HCT116 (cell line): ENCODE measurements around the gene A1CF. TPM values are rescaled to one million over a fixed set of nuclear protein-coding genes. Genes with fewer than 3 reads are reported as not detected.

Experiments used
- ATAC-seq: fragments of 200-7000 bp; cut with Tn5 transposase; 2 replicates; pipeline ENCODE4 v1.9.1; 2020; ENCODE audit warnings: mild to moderate bottlenecking, moderate library complexity
- BruUV-seq: library from RNA; stranded (reverse); fragments of 400-500 nt; replicated peaks from 2 replicates; lab custom pipeline; 2021; lab: Mats Ljungman, UMichigan
- CTCF ChIA-PET: fragments of 300-600 bp; sonication (Branson Sonifier 250); formaldehyde crosslinking; loops from one replicate; lab custom pipeline; 2021; ENCODE audit warnings: antibody characterized with exemption; lab: Charles Lee
- POLR2A ChIA-PET: fragments of 300-600, 350-600 bp; sonication (Branson Sonifier 250); formaldehyde crosslinking; loops from one replicate; lab custom pipeline; 2021; ENCODE audit warnings: antibody characterized with exemption; lab: Charles Lee
- RAD21 ChIA-PET, 2 experiments: fragments of 300-600 bp; sonication (Branson Sonifier 250); formaldehyde crosslinking; loops; one replicate each; lab custom pipeline; 2023; ENCODE audit warnings: low total read pairs in 2 of 2; ENCODE audit not compliant: uncharacterized antibody in 2 of 2, unreplicated experiment in 2 of 2, low non-redundant PET in 1 of 2; lab: Charles Lee
- DNase-seq: peaks from one replicate; pipeline ENCODE4 v3.0.0-alpha.2; 2010; ENCODE audit warnings: low read depth, low spot score
- H2AFZ ChIP-seq: fragments of 200-600 bp; shearing (Covaris generic), sonication (generic); 2 replicates; pipeline ENCODE4 v1.6.1; 2017; ENCODE audit warnings: low read depth, mixed run types, mixed read lengths, antibody characterized with exemption, low read length; ENCODE audit not compliant: poor library complexity, severe bottlenecking
- H3K27ac ChIP-seq: 2 replicates; pipeline ENCODE4 v1.5.1; 2012; ENCODE audit warnings: low read depth, low read length
- H3K27me3 ChIP-seq: fragments of 200-600 bp; sonication (generic); 2 replicates; pipeline ENCODE4 v1.6.1; 2016; ENCODE audit warnings: mixed run types, low read length, mixed read lengths; ENCODE audit not compliant: insufficient read depth
- H3K36me3 ChIP-seq, 2 experiments: fragments of 200-500 bp in 1 of 2; fragments of 200-600 bp in 1 of 2; sonication (Bioruptor generic) in 1 of 2; sonication (generic) in 1 of 2; 2 replicates each; pipeline versions ENCODE4 v1.5.1 to v1.6.1; 2014 to 2016; ENCODE audit warnings: low read length in 2 of 2, inconsistent platforms in 1 of 2, mixed read lengths in 1 of 2, mixed run types in 1 of 2; ENCODE audit not compliant: insufficient read depth in 2 of 2, control insufficient read depth in 1 of 2
- H3K4me1 ChIP-seq, 2 experiments: fragments of 200-600 bp in 1 of 2; sonication (generic) in 1 of 2; 2 replicates each; pipeline versions ENCODE4 v1.5.1 to v1.6.1; 2012 to 2017; ENCODE audit warnings: low read length in 2 of 2, inconsistent platforms in 1 of 2, mild to moderate bottlenecking in 1 of 2, mixed read lengths in 1 of 2, mixed run types in 1 of 2, moderate library complexity in 1 of 2; ENCODE audit not compliant: insufficient read depth in 2 of 2, control insufficient read depth in 1 of 2
- H3K4me2 ChIP-seq: fragments of 200-600 bp; sonication (generic); 2 replicates; pipeline ENCODE4 v1.6.1; 2017; ENCODE audit warnings: mixed run types, low read length, mixed read lengths
- H3K4me3 ChIP-seq, 2 experiments: fragments of 200-600 bp in 1 of 2; sonication (generic) in 1 of 2; replicated peaks in 1 of 2; 2 replicates each; pipeline ENCODE4 v1.5.1; 2011 to 2016; ENCODE audit warnings: low read length in 2 of 2, control low read depth in 1 of 2, low read depth in 1 of 2, mild to moderate bottlenecking in 1 of 2, mixed read lengths in 1 of 2, mixed run types in 1 of 2
- H3K79me2 ChIP-seq: fragments of 200-600 bp; sonication (generic); 2 replicates; pipeline ENCODE4 v1.6.1; 2017; ENCODE audit warnings: mild to moderate bottlenecking, mixed run types, low read length, moderate library complexity, mixed read lengths; ENCODE audit not compliant: insufficient read depth
- H3K9ac ChIP-seq: fragments of 200-600 bp; sonication (generic); 2 replicates; pipeline ENCODE4 v1.6.1; 2016; ENCODE audit warnings: low read length, mixed read lengths
- H3K9me2 ChIP-seq: fragments of 200-600 bp; sonication (generic), shearing (Covaris generic); 2 replicates; pipeline ENCODE4 v1.6.1; 2017; ENCODE audit warnings: mixed run types, mild to moderate bottlenecking, moderate library complexity; ENCODE audit not compliant: insufficient read depth
- H3K9me3 ChIP-seq, 2 experiments: fragments of 200-500 bp in 1 of 2; fragments of 200-600 bp in 1 of 2; sonication (Bioruptor generic) in 1 of 2; sonication (generic) in 1 of 2; 2 replicates each; pipeline ENCODE4 v1.6.1; 2014 to 2017; ENCODE audit warnings: low read length in 2 of 2, mixed read lengths in 2 of 2, inconsistent platforms in 1 of 2, low read depth in 1 of 2, mild to moderate bottlenecking in 1 of 2, mixed run types in 1 of 2, moderate library complexity in 1 of 2; ENCODE audit not compliant: control insufficient read depth in 1 of 2, insufficient read depth in 1 of 2
- H4K20me1 ChIP-seq: fragments of 200-600 bp; sonication (generic), shearing (Covaris generic); 2 replicates; pipeline ENCODE4 v1.6.1; 2017; ENCODE audit warnings: mixed run types, mild to moderate bottlenecking, moderate library complexity; ENCODE audit not compliant: insufficient read depth
- CBX3 ChIP-seq: IDR thresholded peaks from 2 replicates; pipeline ENCODE4 v1.6.1; 2012; ENCODE audit warnings: low read depth
- CEBPB ChIP-seq: IDR thresholded peaks from 2 replicates; pipeline ENCODE4 v1.6.1; 2012; ENCODE audit warnings: low read depth
- EGR1 ChIP-seq: IDR thresholded peaks from 2 replicates; pipeline ENCODE4 v1.6.1; 2012; ENCODE audit warnings: low read depth
- ELF1 ChIP-seq: IDR thresholded peaks from 2 replicates; pipeline ENCODE4 v1.6.1; 2012; ENCODE audit warnings: low read depth, borderline replicate concordance
- EZH2 ChIP-seq: fragments of 200-600 bp; sonication (generic); IDR thresholded peaks from 2 replicates; pipeline ENCODE4 v1.6.1; 2017; ENCODE audit warnings: antibody characterized with exemption, mixed run types
- EZH2phosphoT487 ChIP-seq: fragments of 200-600 bp; IDR thresholded peaks from 2 replicates; pipeline ENCODE4 v1.6.1; 2018; ENCODE audit warnings: antibody characterized with exemption, borderline replicate concordance
- FOSL1 ChIP-seq: IDR thresholded peaks from 2 replicates; pipeline ENCODE4 v1.6.1; 2012; ENCODE audit warnings: low read depth
- JUND ChIP-seq: IDR thresholded peaks from 2 replicates; pipeline ENCODE4 v1.6.1; 2012
- POLR2A ChIP-seq: IDR thresholded peaks from 2 replicates; pipeline ENCODE4 v1.7.0; 2011; ENCODE audit warnings: borderline replicate concordance; ENCODE audit not compliant: insufficient read depth, insufficient read length; ENCODE audit errors: extremely low read depth
- RAD21 ChIP-seq: IDR thresholded peaks from 2 replicates; pipeline ENCODE4 v1.6.1; 2012; ENCODE audit warnings: low read depth, mild to moderate bottlenecking
- SIN3A ChIP-seq: IDR thresholded peaks from 2 replicates; pipeline ENCODE4 v1.6.1; 2012; ENCODE audit warnings: low read depth
- SP1 ChIP-seq: IDR thresholded peaks from 2 replicates; pipeline ENCODE4 v1.6.1; 2012; ENCODE audit warnings: low read depth
- SRF ChIP-seq: IDR thresholded peaks from 2 replicates; pipeline ENCODE4 v1.6.1; 2012; ENCODE audit warnings: low read depth
- TCF7L2 ChIP-seq: IDR thresholded peaks from 2 replicates; pipeline ENCODE4 v1.7.0; 2011; ENCODE audit warnings: borderline replicate concordance, inconsistent platforms; ENCODE audit not compliant: insufficient read depth, insufficient read length; ENCODE audit errors: extremely low read depth
- YY1 ChIP-seq: IDR thresholded peaks from 2 replicates; pipeline ENCODE4 v1.6.1; 2011; ENCODE audit warnings: low read length, low read depth, moderate library complexity, mild to moderate bottlenecking; ENCODE audit not compliant: insufficient replicate concordance; ENCODE audit errors: extremely low read depth
- ZFX ChIP-seq: fragments of 450-650 bp; IDR thresholded peaks from 2 replicates; pipeline ENCODE4 v1.6.1; 2017
- ZNF274 ChIP-seq: fragments of 200-500 bp; sonication (Bioruptor generic); IDR thresholded peaks from 2 replicates; pipeline ENCODE4 v1.6.1; 2014; ENCODE audit warnings: mild to moderate bottlenecking, low read depth, low read length, inconsistent platforms
- intact Hi-C: fragments of 100-400 bp; cut with micrococcal nuclease; formaldehyde crosslinking; loops from 2 replicates; pipeline ENCODE4 v1.10.0; 2022
- total RNA-seq: library from RNA; stranded (reverse); gene quantifications from one replicate; pipeline ENCODE4 v1.2.1, GENCODE V29; 2021; ENCODE audit not compliant: unreplicated experiment
- TF ChIP-seq, protein P1 (sequence below): IDR thresholded peaks from 2 replicates; pipeline ENCODE4 v1.6.1; 2012
- TF ChIP-seq, protein P2 (sequence below), 3 experiments: fragments of 200-600 bp in 1 of 3; sonication (generic) in 1 of 3; IDR thresholded peaks in 2 of 3; conservative IDR thresholded peaks in 1 of 3; 2 replicates each; pipeline ENCODE4 v1.5.1; 2012 to 2017; ENCODE audit warnings: low read depth in 2 of 3, low read length in 2 of 3, antibody characterized with exemption in 1 of 3, borderline replicate concordance in 1 of 3, control low read depth in 1 of 3, mild to moderate bottlenecking in 1 of 3, mixed read lengths in 1 of 3, mixed run types in 1 of 3, moderate library complexity in 1 of 3; ENCODE audit not compliant: insufficient read depth in 1 of 3
- TF ChIP-seq, protein P3 (sequence below): IDR thresholded peaks from 2 replicates; pipeline ENCODE4 v1.6.1; 2012

The A1CF gene
- total RNA-seq, 1 experiment from 2014 or later: 0.30 TPM

GRCh38 chr10:50798297-50798696 lies 87.1 kb downstream of the A1CF start:
- Histone ChIP-seq H3K9me3 (no peaks in the 10 kb centered on the region), H2AFZ (no peak overlapping the region), H3K4me3 (no peak overlapping the region), H3K27me3 (no peaks in the 10 kb centered on the region), H3K9ac (no peak overlapping the region), H3K9me2 (no peaks in the 10 kb centered on the region), H4K20me1 (no peaks in the 10 kb centered on the region), H3K27ac (no peak overlapping the region), H3K36me3 (no peaks in the 10 kb centered on the region), H3K79me2 (no peaks in the 10 kb centered on the region), H3K4me1 (no peaks in the 10 kb centered on the region), H3K4me2 (no peak overlapping the region)
- CTCF ChIA-PET: no interaction called here
- intact Hi-C loops: no loop called here
- BruUV-seq: no TSS peak
- DNase-seq (no peak), ATAC-seq (no peak)
- TF ChIP-seq SP1 (no peak), ZFX (no peak), CEBPB (no peak), RAD21 (no peak), POLR2A (no peak)
- RAD21 ChIA-PET: no interaction called here
- POLR2A ChIA-PET: no interaction called here

- no peak overlapping the region for H3K9ac ChIP-seq
- H3K27me3 ChIP-seq: no peaks in the 10 kb centered on the region
- no TSS peak for BruUV-seq
- RAD21 ChIA-PET: no interaction called here
- TF ChIP-seq EGR1 (no peak), ELF1 (no peak), SRF (no peak), ZNF274 (no peak), ZFX (no peak), FOSL1 (no peak), SIN3A (no peak), EZH2phosphoT487 (no peak), CBX3 (no peak), YY1 (no peak), EZH2 (no peak), JUND (no peak), CEBPB (no peak), SP1 (no peak), TCF7L2 (no peak)
- TF ChIP-seq, protein P1, sequence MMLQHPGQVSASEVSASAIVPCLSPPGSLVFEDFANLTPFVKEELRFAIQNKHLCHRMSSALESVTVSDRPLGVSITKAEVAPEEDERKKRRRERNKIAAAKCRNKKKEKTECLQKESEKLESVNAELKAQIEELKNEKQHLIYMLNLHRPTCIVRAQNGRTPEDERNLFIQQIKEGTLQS: no peak
- TF ChIP-seq, protein P2, sequence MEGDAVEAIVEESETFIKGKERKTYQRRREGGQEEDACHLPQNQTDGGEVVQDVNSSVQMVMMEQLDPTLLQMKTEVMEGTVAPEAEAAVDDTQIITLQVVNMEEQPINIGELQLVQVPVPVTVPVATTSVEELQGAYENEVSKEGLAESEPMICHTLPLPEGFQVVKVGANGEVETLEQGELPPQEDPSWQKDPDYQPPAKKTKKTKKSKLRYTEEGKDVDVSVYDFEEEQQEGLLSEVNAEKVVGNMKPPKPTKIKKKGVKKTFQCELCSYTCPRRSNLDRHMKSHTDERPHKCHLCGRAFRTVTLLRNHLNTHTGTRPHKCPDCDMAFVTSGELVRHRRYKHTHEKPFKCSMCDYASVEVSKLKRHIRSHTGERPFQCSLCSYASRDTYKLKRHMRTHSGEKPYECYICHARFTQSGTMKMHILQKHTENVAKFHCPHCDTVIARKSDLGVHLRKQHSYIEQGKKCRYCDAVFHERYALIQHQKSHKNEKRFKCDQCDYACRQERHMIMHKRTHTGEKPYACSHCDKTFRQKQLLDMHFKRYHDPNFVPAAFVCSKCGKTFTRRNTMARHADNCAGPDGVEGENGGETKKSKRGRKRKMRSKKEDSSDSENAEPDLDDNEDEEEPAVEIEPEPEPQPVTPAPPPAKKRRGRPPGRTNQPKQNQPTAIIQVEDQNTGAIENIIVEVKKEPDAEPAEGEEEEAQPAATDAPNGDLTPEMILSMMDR (IDR thresholded peaks at IDR 0.05 in 2 of 3, conservative IDR thresholded peaks at IDR 0.05 in 1 of 3; ENCODE audit: borderline replicate concordance in 1 of 3, insufficient read depth in 1 of 3, low read depth in 2 of 3, low read length in 2 of 3): no peak
- TF ChIP-seq, protein P3, sequence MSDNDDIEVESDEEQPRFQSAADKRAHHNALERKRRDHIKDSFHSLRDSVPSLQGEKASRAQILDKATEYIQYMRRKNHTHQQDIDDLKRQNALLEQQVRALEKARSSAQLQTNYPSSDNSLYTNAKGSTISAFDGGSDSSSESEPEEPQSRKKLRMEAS: no peak
- POLR2A ChIA-PET: no interaction called here
- H3K4me2 ChIP-seq: no peak overlapping the region
- H3K4me1 ChIP-seq: no peaks in the 10 kb centered on the region
- ATAC-seq (no peak), DNase-seq (no peak)
- no peaks in the 10 kb centered on the region for H3K36me3 ChIP-seq
- H3K79me2 ChIP-seq: no peaks in the 10 kb centered on the region
- H3K27ac ChIP-seq: no peak overlapping the region
- no peak overlapping the region for H3K4me3 ChIP-seq
- no peaks in the 10 kb centered on the region for H3K9me3 ChIP-seq
- H3K9me2 ChIP-seq: no peaks in the 10 kb centered on the region
- intact Hi-C loops: no loop called here
- CTCF ChIA-PET: no interaction called here
- no peaks in the 10 kb centered on the region for H4K20me1 ChIP-seq
- no peak overlapping the region for H2AFZ ChIP-seq
These were observed 88.7 kb downstream of the A1CF start for GRCh38 chr10:50796693-50797092.
